ENCODE results near the gene SH3BP5L.

SH3BP5L gene

GRCh38 chr1:248776991-248777390 lies 48.7 kb downstream of the SH3BP5L start:
- no peaks in the 10 kb centered on the region for H4K20me1 ChIP-seq (ENCODE audit: insufficient read depth, low read length)
- H2AFZ ChIP-seq (ENCODE audit: low read depth, low read length) = no peak overlapping the region
- no peak overlapping the region for H3K4me3 ChIP-seq (ENCODE audit: low read depth in 1 of 2, low read length in 2 of 2)
- H3K27me3 ChIP-seq (ENCODE audit: insufficient read depth, low read length, poor library complexity) = no peaks in the 10 kb centered on the region
- no peak overlapping the region for H3K4me2 ChIP-seq (ENCODE audit: insufficient read depth, low read length)
- H3K27ac ChIP-seq (ENCODE audit: low read length) = no peak overlapping the region
- no peak for TF ChIP-seq CTCF (IDR thresholded peaks at IDR 0.05; ENCODE audit: borderline replicate concordance, extremely low read depth, low read length, poor library complexity, severe bottlenecking)
- TF ChIP-seq EZH2 (IDR thresholded peaks at IDR 0.05; ENCODE audit: borderline replicate concordance, low read depth, low read length, severe bottlenecking) = no peak
- H3K9me3 ChIP-seq (ENCODE audit: insufficient read depth, low read length, severe bottlenecking) = peaks cover 6% of the 10 kb centered on the region
- no peak overlapping the region for H3K9ac ChIP-seq (ENCODE audit: low read depth, low read length)
- H3K79me2 ChIP-seq (ENCODE audit: insufficient read depth, low read length) = no peaks in the 10 kb centered on the region
- no peaks in the 10 kb centered on the region for H3K4me1 ChIP-seq (ENCODE audit: insufficient read depth, low read length)
- no peak for ATAC-seq (ENCODE audit: insufficient read depth, low read depth)
- no peaks in the 10 kb centered on the region for H3K36me3 ChIP-seq (ENCODE audit: insufficient read depth, low read length)
- no peak for DNase-seq

- H3K79me2 ChIP-seq (ENCODE audit: insufficient read depth, low read length) = no peaks in the 10 kb centered on the region
- no peak overlapping the region for H3K27ac ChIP-seq (ENCODE audit: low read length)
- ATAC-seq (ENCODE audit: insufficient read depth, low read depth) = no peak
- H3K4me1 ChIP-seq (ENCODE audit: insufficient read depth, low read length) = no peaks in the 10 kb centered on the region
- H2AFZ ChIP-seq (ENCODE audit: low read depth, low read length) = no peak overlapping the region
- no peaks in the 10 kb centered on the region for H4K20me1 ChIP-seq (ENCODE audit: insufficient read depth, low read length)
- H3K9ac ChIP-seq (ENCODE audit: low read depth, low read length) = no peak overlapping the region
- DNase-seq = no peak
- no peak overlapping the region for H3K4me3 ChIP-seq (ENCODE audit: low read depth in 1 of 2, low read length in 2 of 2)
- no peaks in the 10 kb centered on the region for H3K27me3 ChIP-seq (ENCODE audit: insufficient read depth, low read length, poor library complexity)
- no peak for TF ChIP-seq EZH2 (IDR thresholded peaks at IDR 0.05; ENCODE audit: borderline replicate concordance, low read depth, low read length, severe bottlenecking)
- TF ChIP-seq CTCF (IDR thresholded peaks at IDR 0.05; ENCODE audit: borderline replicate concordance, extremely low read depth, low read length, poor library complexity, severe bottlenecking) = no peak
- no peak overlapping the region for H3K4me2 ChIP-seq (ENCODE audit: insufficient read depth, low read length)
- no peaks in the 10 kb centered on the region for H3K36me3 ChIP-seq (ENCODE audit: insufficient read depth, low read length)
- no peaks in the 10 kb centered on the region for H3K9me3 ChIP-seq (ENCODE audit: insufficient read depth, low read length, severe bottlenecking)
Observed at GRCh38 chr1:248775441-248775840, 50.3 kb downstream of the SH3BP5L start.

Measured in DND-41 (cell line).